Tibial nerve (tissue), 4 donors: Measurements from ENCODE around the gene PLXNA4. TPM values are rescaled to one million over a fixed set of nuclear protein-coding genes. Genes with fewer than 3 reads are reported as not detected.

Source experiments
- DNase-seq, 2 donors: peaks; one replicate each; pipeline ENCODE4 v3.0.0-alpha.2; 2019; ENCODE audit warnings: low spot score in 2 of 2
- H3K27ac ChIP-seq, 4 donors: fragments of 200-600 bp; sonication (generic) in 3 of 4; one replicate each; pipeline ENCODE4 v1.5.1; 2017 to 2019; ENCODE audit warnings: mild to moderate bottlenecking in 1 of 4
- H3K27me3 ChIP-seq, 2 donors: fragments of 200-600 bp; sonication (generic) in 1 of 2; one replicate each; pipeline versions ENCODE4 v1.5.1 to v1.6.0; 2017 to 2019
- H3K36me3 ChIP-seq, 3 donors: fragments of 200-600 bp; sonication (generic); one replicate each; pipeline ENCODE4 v1.5.1; 2018 to 2019
- H3K4me1 ChIP-seq, 4 donors: fragments of 200-600 bp; sonication (generic) in 3 of 4; one replicate each; pipeline ENCODE4 v1.5.1; 2017 to 2019
- H3K4me3 ChIP-seq, 4 donors: fragments of 200-600 bp; sonication (generic) in 3 of 4; one replicate each; pipeline ENCODE4 v1.5.1; 2017 to 2019; ENCODE audit warnings: mild to moderate bottlenecking in 1 of 4, moderate library complexity in 1 of 4
- H3K9me3 ChIP-seq, 4 donors: fragments of 200-600 bp; sonication (generic) in 3 of 4; one replicate each; pipeline ENCODE4 v1.5.1; 2017 to 2019
- CTCF ChIP-seq, 5 experiments: fragments of 200-600 bp in 3 of 5; fragments of 450-650 bp in 2 of 5; sonication (generic) in 3 of 5; IDR thresholded peaks; one replicate each; pipeline ENCODE4 v1.5.1; 2016 to 2019; ENCODE audit warnings: antibody characterized with exemption in 5 of 5, mild to moderate bottlenecking in 3 of 5, moderate library complexity in 2 of 5
- EP300 ChIP-seq, 2 donors: sonication (generic); formaldehyde crosslinking; IDR thresholded peaks; one replicate each; pipeline ENCODE4 v1.6.1; 2017; ENCODE audit warnings: antibody characterized with exemption in 2 of 2, mild to moderate bottlenecking in 1 of 2
- POLR2A ChIP-seq, 2 donors: fragments of 450-650 bp; IDR thresholded peaks; one replicate each; pipeline ENCODE4 v1.6.1; 2017; ENCODE audit warnings: antibody characterized with exemption in 2 of 2, mild to moderate bottlenecking in 2 of 2, moderate library complexity in 2 of 2
- WGBS, 2 donors: methylation state at CpG; one replicate each; pipeline ENCODE4 v1.1.5; 2018; 5-methylcytosine and 5-hydroxymethylcytosine counted together
- total RNA-seq, 4 donors: library from RNA; depleted of rRNA; stranded (reverse); fragments of >200 nt; gene quantifications; one replicate each; pipeline ENCODE4 v1.1.0, GENCODE V29; 2016

The PLXNA4 gene
- total RNA-seq, 4 donors from 2014 or later, result 12.6 to 32.4 (median 13.7) TPM

GRCh38 chr7:132465516-132465915 lies 110.8 kb downstream of the PLXNA4 start:
- TF ChIP-seq EP300 (IDR thresholded peaks at IDR 0.05) (no peak), POLR2A (IDR thresholded peaks at IDR 0.05) (no peak), CTCF (IDR thresholded peaks at IDR 0.05) (no peak)
- no peak for DNase-seq
- no peak overlapping the region for H3K27ac ChIP-seq
- H3K9me3 ChIP-seq, result no peaks in the 10 kb centered on the region
- no peaks in the 10 kb centered on the region for H3K36me3 ChIP-seq
- H3K4me1 ChIP-seq, result no peaks in the 10 kb centered on the region
- WGBS, 2 donors, result 66 to 75% methylated on average over 4 of the region's 4 CpGs
- no peak overlapping the region for H3K4me3 ChIP-seq
- no peaks in the 10 kb centered on the region for H3K27me3 ChIP-seq

DNA sequence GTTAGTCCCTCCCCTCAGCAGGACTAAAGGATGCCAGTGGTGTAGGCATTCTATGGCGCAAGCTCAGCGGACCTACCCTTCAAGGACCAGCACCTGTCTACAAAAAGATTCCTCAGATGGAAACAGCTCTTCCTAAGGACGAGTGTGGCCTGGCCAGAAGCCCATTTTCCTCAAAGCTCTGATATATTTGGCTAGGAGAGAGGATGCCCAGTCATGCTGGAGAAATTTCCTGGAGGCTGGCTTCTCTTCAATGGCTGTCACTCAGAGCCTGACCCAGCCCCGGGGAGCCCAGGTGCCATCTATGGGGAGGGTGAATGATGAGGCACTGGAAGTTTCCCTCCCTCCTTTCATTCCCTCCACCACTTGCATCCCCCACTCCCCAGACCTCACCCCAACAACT lies 111.5 kb downstream of the PLXNA4 start:
- TF ChIP-seq EP300 (IDR thresholded peaks at IDR 0.05) (no peak), POLR2A (IDR thresholded peaks at IDR 0.05) (no peak), CTCF (IDR thresholded peaks at IDR 0.05) (no peak)
- no peak for DNase-seq
- 65 to 71% methylated on average over 4 of the region's 4 CpGs for WGBS, 2 donors

DNA sequence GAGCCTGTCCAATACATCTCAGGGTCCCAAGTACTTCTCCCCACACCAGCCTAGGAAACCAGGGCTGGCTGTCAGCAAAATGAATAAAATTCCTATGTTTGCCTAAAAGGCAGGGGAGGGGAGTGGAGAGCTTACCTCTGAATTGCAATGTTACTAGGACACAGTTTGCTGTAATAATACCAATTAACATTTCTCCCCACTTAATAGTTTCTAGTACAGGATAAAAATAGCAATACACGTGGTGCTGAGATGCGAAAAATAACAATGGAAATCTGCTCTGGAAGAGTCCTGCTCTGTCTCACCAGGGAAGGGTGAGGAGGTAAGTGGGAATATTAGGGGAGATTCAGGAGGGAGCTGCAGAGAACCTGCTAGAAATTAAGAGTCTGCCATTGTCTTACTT lies 112.3 kb downstream of the PLXNA4 start:
- no peaks in the 10 kb centered on the region for H3K27me3 ChIP-seq
- H3K27ac ChIP-seq, result no peak overlapping the region
- TF ChIP-seq CTCF (IDR thresholded peaks at IDR 0.05) (no peak), EP300 (IDR thresholded peaks at IDR 0.05) (no peak), POLR2A (IDR thresholded peaks at IDR 0.05) (no peak)
- no peaks in the 10 kb centered on the region for H3K4me1 ChIP-seq
- no peaks in the 10 kb centered on the region for H3K9me3 ChIP-seq
- no peak overlapping the region for H3K4me3 ChIP-seq
- H3K36me3 ChIP-seq, result no peaks in the 10 kb centered on the region
- no peak for DNase-seq
- 64% methylated on average over 2 of the region's 2 CpGs for WGBS, 2 donors

More for the DNA sequence above, 111.5 kb downstream of the PLXNA4 start:
- Histone ChIP-seq H3K27me3 (no peaks in the 10 kb centered on the region), H3K36me3 (no peaks in the 10 kb centered on the region), H3K9me3 (no peaks in the 10 kb centered on the region), H3K27ac (no peak overlapping the region), H3K4me3 (no peak overlapping the region), H3K4me1 (no peaks in the 10 kb centered on the region)

DNA sequence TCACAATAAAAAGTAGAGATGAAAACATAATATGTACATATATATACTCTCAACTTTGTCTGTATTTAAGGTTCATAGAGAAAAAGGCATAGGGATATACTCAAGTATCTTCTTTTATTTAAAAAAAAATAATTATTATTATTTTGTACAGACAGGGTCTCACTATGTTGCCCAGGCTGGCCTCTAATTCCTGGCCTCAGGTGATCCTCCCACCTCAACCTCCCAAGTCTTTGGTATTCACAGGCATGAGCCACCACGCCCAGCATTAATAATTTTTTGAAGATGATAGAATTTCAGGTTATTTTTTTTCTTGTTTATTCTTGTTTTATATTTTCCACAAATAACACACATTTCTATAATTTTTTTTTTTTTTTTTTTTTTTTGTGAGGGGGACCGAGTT lies 113.8 kb downstream of the PLXNA4 start:
- Histone ChIP-seq H3K36me3 (no peaks in the 10 kb centered on the region), H3K4me3 (no peak overlapping the region), H3K9me3 (no peaks in the 10 kb centered on the region), H3K4me1 (no peaks in the 10 kb centered on the region), H3K27ac (no peak overlapping the region), H3K27me3 (no peaks in the 10 kb centered on the region)
- whole genome bisulfite sequencing, 2 donors, result 93 to 96% methylated on average over 2 of the region's 2 CpGs
- no peak for DNase-seq
- TF ChIP-seq EP300 (IDR thresholded peaks at IDR 0.05) (no peak), POLR2A (IDR thresholded peaks at IDR 0.05) (no peak), CTCF (IDR thresholded peaks at IDR 0.05) (no peak)

- no peaks in the 10 kb centered on the region for H3K27me3 ChIP-seq
- no peak overlapping the region for H3K27ac ChIP-seq
- H3K4me1 ChIP-seq, result no peaks in the 10 kb centered on the region
These were observed 115.2 kb downstream of the PLXNA4 start for GRCh38 chr7:132461032-132461592.

GRCh38 chr7:132458729-132459128 lies 117.5 kb downstream of the PLXNA4 start:
- 87 to 92% methylated on average over 10 of the region's 10 CpGs for WGBS, 2 donors
- Histone ChIP-seq H3K9me3 (no peaks in the 10 kb centered on the region), H3K27me3 (no peaks in the 10 kb centered on the region), H3K4me1 (no peaks in the 10 kb centered on the region), H3K36me3 (no peaks in the 10 kb centered on the region), H3K4me3 (no peak overlapping the region), H3K27ac (no peak overlapping the region)
- DNase-seq, result no peak
- no peak for TF ChIP-seq POLR2A (IDR thresholded peaks at IDR 0.05)
- no peak for TF ChIP-seq EP300 (IDR thresholded peaks at IDR 0.05)
- TF ChIP-seq CTCF (IDR thresholded peaks at IDR 0.05), result no peak

More at GRCh38 chr7:132461032-132461592, 115.2 kb downstream of the PLXNA4 start:
- Histone ChIP-seq H3K36me3 (no peaks in the 10 kb centered on the region), H3K9me3 (no peaks in the 10 kb centered on the region), H3K4me3 (no peak overlapping the region)
- no peak for TF ChIP-seq POLR2A (IDR thresholded peaks at IDR 0.05)
- DNase-seq, result no peak
- 43 to 47% methylated on average over 2 of the region's 2 CpGs for WGBS, 2 donors
